ENCODE measurements around the gene ALDH1L1. TPM values are rescaled to one million over a fixed set of nuclear protein-coding genes. Genes with fewer than 3 reads are reported as not detected.
"Not testable (repeated sequence)": the region's sequence is repeated elsewhere in the genome, so short reads cannot be mapped to it uniquely, and the experiment has no call there.

ALDH1L1 gene
- total RNA-seq, 5 donors from 2014 or later (not counting 1 experiment from before 2014, with no cell fraction given) = 0.19 to 1.6 (median 0.20) TPM; not detected in 2

- ATAC-seq (replicated peaks in 1 of 4) (no peak), DNase-seq (no peak)
- H3K9me3 Mint-ChIP-seq = peaks cover 0 to 6% (median 5%) of the 10 kb centered on the region in 3 donors
- ChIA-PET CTCF (interaction anchor here in 1 of 2 donors (0.5 kb wide), 1 partner anchor 200 kb away, joined by 3 read pairs; no protein-coding TSS in a partner anchor), POLR2A (no interaction called here)
- Histone ChIP-seq H3K27me3 (replicated peaks in 1 of 2; ENCODE audit: control insufficient read depth in 2 of 2, extremely low read depth in 1 of 2, insufficient read depth in 2 of 2, low read length in 1 of 2) (no peaks in the 10 kb centered on the region), H3K36me3 (ENCODE audit: control insufficient read depth in 2 of 2, extremely low read depth in 1 of 2, insufficient read depth in 1 of 2, low read length in 1 of 2) (peaks cover 0 to 5% of the 10 kb centered on the region in 2 donors), H3K4me1 (ENCODE audit: control insufficient read depth in 1 of 2, extremely low read depth in 1 of 2, insufficient read depth in 2 of 2, low read length in 2 of 2) (peaks cover 3 to 13% of the 10 kb centered on the region in 2 experiments), H3K4me3 (ENCODE audit: control insufficient read depth in 1 of 2, extremely low read depth in 1 of 2, low read length in 1 of 2) (no peak overlapping the region), H3K9me3 (no peaks in the 10 kb centered on the region), H3K27ac (ENCODE audit: low read length) (no peak overlapping the region)
- H3K4me3 Mint-ChIP-seq = no peak overlapping the region
- H3K27ac Mint-ChIP-seq = no peak overlapping the region
- peaks cover 48% of the 10 kb centered on the region for H3K36me3 Mint-ChIP-seq
- no peaks in the 10 kb centered on the region for H3K27me3 Mint-ChIP-seq
- WGBS (ENCODE audit: insufficient coverage) = 87% methylated on average over 3 of the region's 8 CpGs
- peaks cover 17 to 23% (median 19%) of the 10 kb centered on the region in 3 donors for H3K4me1 Mint-ChIP-seq
Observed at GRCh38 chr3:126067959-126068358, 112.4 kb downstream of the ALDH1L1 start.

GRCh38 chr3:126066676-126067075 is 113.7 kb downstream of the ALDH1L1 start:
- peaks cover 19 to 26% (median 23%) of the 10 kb centered on the region in 3 donors for H3K4me1 Mint-ChIP-seq
- peaks cover 41% of the 10 kb centered on the region for H3K36me3 Mint-ChIP-seq
- H3K27ac ChIP-seq (ENCODE audit: low read length); DNase-seq; H3K9me3 ChIP-seq; H3K27me3 Mint-ChIP-seq; H3K4me3 Mint-ChIP-seq; H3K27ac Mint-ChIP-seq; CTCF ChIA-PET; ATAC-seq (replicated peaks in 1 of 4); H3K9me3 Mint-ChIP-seq; H3K36me3 ChIP-seq (ENCODE audit: control insufficient read depth in 2 of 2, extremely low read depth in 1 of 2, insufficient read depth in 1 of 2, low read length in 1 of 2); H3K27me3 ChIP-seq (replicated peaks in 1 of 2; ENCODE audit: control insufficient read depth in 2 of 2, extremely low read depth in 1 of 2, insufficient read depth in 2 of 2, low read length in 1 of 2); POLR2A ChIA-PET; H3K4me3 ChIP-seq (ENCODE audit: control insufficient read depth in 1 of 2, extremely low read depth in 1 of 2, low read length in 1 of 2): not testable (repeated sequence)
- WGBS (ENCODE audit: insufficient coverage) = 100% methylated on average over 4 of the region's 6 CpGs
- H3K4me1 ChIP-seq (ENCODE audit: control insufficient read depth in 1 of 2, extremely low read depth in 1 of 2, insufficient read depth in 2 of 2, low read length in 2 of 2) = peaks cover 3 to 15% of the 10 kb centered on the region in 2 experiments

- Mint-ChIP-seq H3K9me3 (no peaks in the 10 kb centered on the region), H3K4me3 (no peak overlapping the region), H3K27ac (no peak overlapping the region), H3K4me1 (peaks cover 19 to 26% (median 23%) of the 10 kb centered on the region in 3 donors), H3K27me3 (no peaks in the 10 kb centered on the region), H3K36me3 (peaks cover 44% of the 10 kb centered on the region)
- Histone ChIP-seq H3K36me3 (ENCODE audit: control insufficient read depth in 2 of 2, extremely low read depth in 1 of 2, insufficient read depth in 1 of 2, low read length in 1 of 2) (peaks cover 0 to 7% of the 10 kb centered on the region in 2 donors), H3K4me3 (ENCODE audit: control insufficient read depth in 1 of 2, extremely low read depth in 1 of 2, low read length in 1 of 2) (no peak overlapping the region), H3K4me1 (ENCODE audit: control insufficient read depth in 1 of 2, extremely low read depth in 1 of 2, insufficient read depth in 2 of 2, low read length in 2 of 2) (peaks cover 3 to 15% of the 10 kb centered on the region in 2 experiments), H3K27ac (ENCODE audit: low read length) (no peak overlapping the region), H3K9me3 (no peaks in the 10 kb centered on the region), H3K27me3 (replicated peaks in 1 of 2; ENCODE audit: control insufficient read depth in 2 of 2, extremely low read depth in 1 of 2, insufficient read depth in 2 of 2, low read length in 1 of 2) (no peaks in the 10 kb centered on the region)
- no peak for DNase-seq
- no peak for ATAC-seq (replicated peaks in 1 of 4)
- POLR2A ChIA-PET = no interaction called here
- 100% methylated on average over 2 of the region's 3 CpGs for WGBS (ENCODE audit: insufficient coverage)
- CTCF ChIA-PET = no interaction called here
Observed at GRCh38 chr3:126065876-126066275, 114.5 kb downstream of the ALDH1L1 start.

- H3K4me3 ChIP-seq (ENCODE audit: control insufficient read depth in 1 of 2, extremely low read depth in 1 of 2, low read length in 1 of 2) = no peak overlapping the region
Observed at GRCh38 chr3:126064627-126065258, 115.6 kb downstream of the ALDH1L1 start.

GRCh38 chr3:126063358-126063965 is 116.9 kb downstream of the ALDH1L1 start:
- no peak for DNase-seq
- Histone ChIP-seq H3K9me3 (no peaks in the 10 kb centered on the region), H3K4me3 (ENCODE audit: control insufficient read depth in 1 of 2, extremely low read depth in 1 of 2, low read length in 1 of 2) (no peak overlapping the region), H3K27ac (ENCODE audit: low read length) (no peak overlapping the region), H3K36me3 (ENCODE audit: control insufficient read depth in 2 of 2, extremely low read depth in 1 of 2, insufficient read depth in 1 of 2, low read length in 1 of 2) (peaks cover 0 to 7% of the 10 kb centered on the region in 2 donors), H3K4me1 (ENCODE audit: control insufficient read depth in 1 of 2, extremely low read depth in 1 of 2, insufficient read depth in 2 of 2, low read length in 2 of 2) (peaks cover 3 to 15% of the 10 kb centered on the region in 2 experiments), H3K27me3 (replicated peaks in 1 of 2; ENCODE audit: control insufficient read depth in 2 of 2, extremely low read depth in 1 of 2, insufficient read depth in 2 of 2, low read length in 1 of 2) (no peaks in the 10 kb centered on the region)
- ChIA-PET CTCF (no interaction called here), POLR2A (no interaction called here)
- WGBS (ENCODE audit: insufficient coverage) = 61% methylated on average over 7 of the region's 8 CpGs
- Mint-ChIP-seq H3K27ac (no peak overlapping the region), H3K27me3 (no peaks in the 10 kb centered on the region), H3K36me3 (peaks cover 47% of the 10 kb centered on the region), H3K4me3 (peak overlapping the region in 1 of 3 donors; percentile 7), H3K4me1 (peaks cover 15 to 30% (median 16%) of the 10 kb centered on the region in 3 donors), H3K9me3 (no peaks in the 10 kb centered on the region)
- peak; percentile 14 to 48 (median 34) for ATAC-seq (replicated peaks in 1 of 4)

More at GRCh38 chr3:126064627-126065258, 115.6 kb downstream of the ALDH1L1 start:
- Histone ChIP-seq H3K4me1 (ENCODE audit: control insufficient read depth in 1 of 2, extremely low read depth in 1 of 2, insufficient read depth in 2 of 2, low read length in 2 of 2) (peaks cover 3 to 15% of the 10 kb centered on the region in 2 experiments), H3K9me3 (no peaks in the 10 kb centered on the region), H3K27ac (ENCODE audit: low read length) (no peak overlapping the region), H3K27me3 (replicated peaks in 1 of 2; ENCODE audit: control insufficient read depth in 2 of 2, extremely low read depth in 1 of 2, insufficient read depth in 2 of 2, low read length in 1 of 2) (no peaks in the 10 kb centered on the region), H3K36me3 (ENCODE audit: control insufficient read depth in 2 of 2, extremely low read depth in 1 of 2, insufficient read depth in 1 of 2, low read length in 1 of 2) (peaks cover 0 to 7% of the 10 kb centered on the region in 2 donors)
- H3K36me3 Mint-ChIP-seq = peaks cover 42% of the 10 kb centered on the region
- no peaks in the 10 kb centered on the region for H3K27me3 Mint-ChIP-seq
- POLR2A ChIA-PET = no interaction called here
- H3K4me3 Mint-ChIP-seq = peak overlapping the region in 1 of 3 donors; percentile 7
- no peak for ATAC-seq (replicated peaks in 1 of 4)
- no peak overlapping the region for H3K27ac Mint-ChIP-seq
- 65% methylated on average over 8 of the region's 10 CpGs for WGBS (ENCODE audit: insufficient coverage)
- H3K9me3 Mint-ChIP-seq = no peaks in the 10 kb centered on the region
- no peak for DNase-seq
- CTCF ChIA-PET = no interaction called here
- peaks cover 15 to 26% (median 17%) of the 10 kb centered on the region in 3 donors for H3K4me1 Mint-ChIP-seq

GRCh38 chr3:126061301-126062032 is 118.9 kb downstream of the ALDH1L1 start:
- Histone ChIP-seq H3K4me1 (ENCODE audit: control insufficient read depth in 1 of 2, extremely low read depth in 1 of 2, insufficient read depth in 2 of 2, low read length in 2 of 2) (peaks cover 3 to 15% of the 10 kb centered on the region in 2 experiments), H3K4me3 (ENCODE audit: control insufficient read depth in 1 of 2, extremely low read depth in 1 of 2, low read length in 1 of 2) (no peak overlapping the region), H3K9me3 (no peaks in the 10 kb centered on the region), H3K36me3 (ENCODE audit: control insufficient read depth in 2 of 2, extremely low read depth in 1 of 2, insufficient read depth in 1 of 2, low read length in 1 of 2) (peaks cover 0 to 2% of the 10 kb centered on the region in 2 donors), H3K27me3 (replicated peaks in 1 of 2; ENCODE audit: control insufficient read depth in 2 of 2, extremely low read depth in 1 of 2, insufficient read depth in 2 of 2, low read length in 1 of 2) (no peaks in the 10 kb centered on the region), H3K27ac (ENCODE audit: low read length) (no peak overlapping the region)
- ChIA-PET CTCF (no interaction called here), POLR2A (no interaction called here)
- DNase-seq = no peak
- no peak for ATAC-seq (replicated peaks in 1 of 4)
- H3K36me3 Mint-ChIP-seq = peaks cover 43% of the 10 kb centered on the region
- H3K4me3 Mint-ChIP-seq = no peak overlapping the region
- H3K27ac Mint-ChIP-seq = no peak overlapping the region
- no peaks in the 10 kb centered on the region for H3K27me3 Mint-ChIP-seq
- 100% methylated on average over 3 of the region's 8 CpGs for WGBS (ENCODE audit: insufficient coverage)
- peaks cover 15 to 31% (median 16%) of the 10 kb centered on the region in 3 donors for H3K4me1 Mint-ChIP-seq
- H3K9me3 Mint-ChIP-seq = no peaks in the 10 kb centered on the region
